GM12891 (cell line): ENCODE measurements around the gene REG3A.

ENCODE experiments used
- POLR2A ChIP-seq: IDR thresholded peaks from 2 replicates; pipeline ENCODE4 v1.6.1; 2011; ENCODE audit warnings: low read depth, low read length, control low read depth
- POLR2AphosphoS5 ChIP-seq: IDR thresholded peaks from 2 replicates; pipeline ENCODE4 v1.6.1; 2011; ENCODE audit warnings: low read depth, low read length, control low read depth
- POU2F2 ChIP-seq: IDR thresholded peaks from 2 replicates; pipeline ENCODE4 v1.6.1; 2011; ENCODE audit warnings: low read depth, mild to moderate bottlenecking, control low read depth, low read length, moderate library complexity
- SPI1 ChIP-seq: IDR thresholded peaks from 2 replicates; pipeline ENCODE4 v1.6.1; 2011; ENCODE audit warnings: low read depth, low read length, control low read depth

DNA sequence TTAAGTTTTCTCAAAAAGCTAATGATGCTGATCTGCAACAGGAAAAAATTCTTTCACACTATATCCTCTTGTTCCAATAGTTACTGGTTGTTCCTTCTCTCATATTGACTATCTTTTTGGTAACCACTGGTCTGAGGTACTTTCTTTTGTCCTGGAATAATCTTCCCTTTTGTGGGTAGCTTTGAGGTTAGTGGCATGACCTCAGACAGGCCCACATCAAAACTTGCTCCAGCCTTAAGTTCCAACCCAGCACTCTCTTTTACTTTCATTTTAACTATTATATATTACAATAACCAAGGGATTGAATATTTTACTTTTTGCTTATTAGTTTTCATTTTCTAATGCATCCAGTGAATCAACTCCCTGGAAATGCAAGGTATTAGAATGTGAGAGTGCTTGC lies 29.7 kb downstream of the REG3A start:
- TF ChIP-seq SPI1 = no peak
- TF ChIP-seq POLR2A = no peak
- TF ChIP-seq POU2F2 = no peak
- TF ChIP-seq POLR2AphosphoS5 = no peak
